DOHH2 (cell line): ENCODE data around the gene RC3H1.

Source experiments
- CTCF ChIP-seq: fragments of 200-600 bp; sonication (generic); IDR thresholded peaks from one replicate; pipeline ENCODE4 v1.5.1; 2014; ENCODE audit warnings: antibody characterized with exemption, mild to moderate bottlenecking, low read depth, low read length; ENCODE audit not compliant: poor library complexity, severe bottlenecking
- EZH2phosphoT487 ChIP-seq: fragments of 200-600 bp; sonication (generic); IDR thresholded peaks from 2 replicates; pipeline ENCODE4 v1.6.1; 2017; ENCODE audit warnings: borderline replicate concordance, mild to moderate bottlenecking, antibody characterized with exemption, low read length, moderate library complexity, mixed read lengths

- TF ChIP-seq CTCF (no peak), EZH2phosphoT487 (no peak)
These were observed 105.0 kb downstream of the RC3H1 start, which contains the start of gene SERPINC1 for GRCh38 chr1:173917149-173917548.
